ENCODE measurements around the gene PIEZO2.

DNA sequence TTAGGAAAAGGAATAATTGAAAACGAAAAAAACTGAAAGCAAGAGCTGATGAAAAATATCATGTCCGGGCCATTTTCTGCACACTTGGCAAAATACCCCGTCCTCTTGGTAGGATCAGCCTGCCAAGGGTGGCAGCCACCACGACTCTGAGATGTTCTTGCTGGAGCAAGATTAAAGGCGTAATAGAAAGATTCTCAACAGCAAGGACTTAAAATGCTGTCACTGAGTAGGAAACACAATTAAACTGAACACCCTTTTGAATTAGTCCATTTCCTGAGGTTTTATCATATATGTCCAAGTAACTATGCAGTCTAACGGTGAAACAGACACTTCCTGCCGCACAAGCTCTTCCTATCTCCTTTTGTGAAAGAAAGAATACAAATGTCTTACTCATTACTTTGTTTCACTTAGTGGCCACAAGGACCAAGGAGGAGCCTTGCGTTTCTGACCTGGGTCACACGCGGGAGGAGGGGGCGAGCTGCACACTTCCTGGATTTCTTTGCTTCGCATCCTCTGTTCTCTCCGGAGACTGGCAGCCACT lies 222.7 kb downstream of the PIEZO2 start:
- TF ChIP-seq, protein P1, sequence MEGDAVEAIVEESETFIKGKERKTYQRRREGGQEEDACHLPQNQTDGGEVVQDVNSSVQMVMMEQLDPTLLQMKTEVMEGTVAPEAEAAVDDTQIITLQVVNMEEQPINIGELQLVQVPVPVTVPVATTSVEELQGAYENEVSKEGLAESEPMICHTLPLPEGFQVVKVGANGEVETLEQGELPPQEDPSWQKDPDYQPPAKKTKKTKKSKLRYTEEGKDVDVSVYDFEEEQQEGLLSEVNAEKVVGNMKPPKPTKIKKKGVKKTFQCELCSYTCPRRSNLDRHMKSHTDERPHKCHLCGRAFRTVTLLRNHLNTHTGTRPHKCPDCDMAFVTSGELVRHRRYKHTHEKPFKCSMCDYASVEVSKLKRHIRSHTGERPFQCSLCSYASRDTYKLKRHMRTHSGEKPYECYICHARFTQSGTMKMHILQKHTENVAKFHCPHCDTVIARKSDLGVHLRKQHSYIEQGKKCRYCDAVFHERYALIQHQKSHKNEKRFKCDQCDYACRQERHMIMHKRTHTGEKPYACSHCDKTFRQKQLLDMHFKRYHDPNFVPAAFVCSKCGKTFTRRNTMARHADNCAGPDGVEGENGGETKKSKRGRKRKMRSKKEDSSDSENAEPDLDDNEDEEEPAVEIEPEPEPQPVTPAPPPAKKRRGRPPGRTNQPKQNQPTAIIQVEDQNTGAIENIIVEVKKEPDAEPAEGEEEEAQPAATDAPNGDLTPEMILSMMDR (IDR thresholded peaks at IDR 0.05 in 4 of 5, conservative IDR thresholded peaks at IDR 0.05 in 1 of 5) = no peak
- TF ChIP-seq POLR2A (IDR thresholded peaks at IDR 0.05) = no peak
